ENCODE data around the gene SORCS1. TPM values are rescaled to one million over a fixed set of nuclear protein-coding genes. Genes with fewer than 3 reads are reported as not detected.

The SORCS1 gene
- total RNA-seq, 1 experiment from 2014 or later: not detected

DNA sequence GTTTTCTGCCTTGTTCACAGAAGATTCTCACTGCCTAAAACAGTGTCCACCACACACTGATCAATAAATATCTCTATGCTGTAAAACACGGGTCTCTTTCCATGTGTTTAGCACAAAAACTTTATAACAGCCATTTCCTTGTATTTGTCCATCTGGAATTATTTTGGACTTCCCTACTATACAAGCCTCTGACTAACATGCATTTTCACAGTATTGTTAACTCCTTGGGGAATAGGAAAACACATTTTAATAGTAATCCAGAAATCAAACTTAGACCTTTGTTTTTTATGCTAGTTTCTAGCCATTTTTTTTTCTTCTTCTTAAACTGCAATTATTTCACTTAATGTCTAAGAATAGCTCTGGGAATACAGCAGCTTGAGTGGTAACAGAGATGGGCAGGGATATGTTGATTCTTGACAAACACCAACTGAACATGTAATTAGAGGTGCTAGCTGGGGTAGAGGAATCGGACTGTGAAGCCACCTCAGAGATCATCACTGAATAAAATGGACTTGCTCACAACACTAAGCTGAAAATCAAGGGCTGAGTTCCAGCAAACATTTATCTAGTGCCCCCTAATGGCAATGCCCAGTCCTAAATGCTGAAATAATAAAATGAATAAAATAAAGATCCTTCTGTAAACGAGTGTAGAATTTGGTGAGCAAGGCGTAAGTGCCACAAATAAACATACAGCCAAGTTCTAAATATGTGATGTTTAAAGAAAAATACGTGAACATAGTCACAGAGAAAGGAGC lies 593.1 kb downstream of the SORCS1 start:
- Histone ChIP-seq H3K27me3 (no peaks in the 10 kb centered on the region), H3K36me3 (no peaks in the 10 kb centered on the region), H3K9me3 (no peaks in the 10 kb centered on the region), H3K4me3 (no peak overlapping the region)
- peak; percentile 26 for DNase-seq

DNA sequence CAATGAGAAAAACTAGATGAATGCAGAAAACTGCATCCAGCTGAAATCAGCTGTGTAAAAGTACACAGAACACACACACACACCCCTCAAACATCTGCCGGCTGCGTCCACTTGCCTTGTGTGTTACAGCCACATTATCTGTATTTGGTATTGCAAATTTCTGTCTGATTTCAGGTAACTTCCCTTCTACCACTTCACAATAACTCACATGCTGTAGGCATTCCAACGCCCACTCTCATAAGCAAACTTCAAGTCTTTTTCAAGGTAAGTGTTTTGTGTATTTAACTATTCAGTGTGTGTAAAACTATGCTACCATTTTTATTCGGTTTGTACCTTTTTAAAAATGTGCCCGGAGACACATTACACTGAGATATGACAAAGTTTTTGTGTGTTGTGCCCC lies 594.2 kb downstream of the SORCS1 start:
- no peak for DNase-seq
- H3K27me3 ChIP-seq: no peaks in the 10 kb centered on the region
- no peak overlapping the region for H3K4me3 ChIP-seq
- H3K9me3 ChIP-seq: no peaks in the 10 kb centered on the region
- no peaks in the 10 kb centered on the region for H3K36me3 ChIP-seq

DNA sequence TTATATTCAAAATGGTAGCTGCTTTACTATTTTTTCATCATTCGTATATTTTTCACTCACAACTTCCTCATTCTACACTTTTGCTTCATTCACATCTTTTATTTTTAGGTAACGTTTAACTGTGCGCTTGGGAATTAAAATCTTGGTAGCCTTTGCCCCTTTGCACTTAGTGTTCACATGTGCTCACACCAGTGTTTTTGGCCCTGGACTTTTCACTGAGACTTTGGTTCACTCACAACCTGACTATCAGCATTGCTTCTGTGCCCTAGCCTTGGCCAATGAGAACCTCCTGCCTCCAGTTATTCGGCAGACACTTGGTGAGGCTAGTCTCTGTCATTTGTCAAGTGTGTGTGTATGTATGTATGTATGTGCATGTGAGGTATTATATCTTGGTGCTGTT lies 596.9 kb downstream of the SORCS1 start:
- no peaks in the 10 kb centered on the region for H3K9me3 ChIP-seq
- DNase-seq: no peak
- H3K36me3 ChIP-seq: no peaks in the 10 kb centered on the region
- H3K27me3 ChIP-seq: no peaks in the 10 kb centered on the region
- H3K4me3 ChIP-seq: no peak overlapping the region

DNA sequence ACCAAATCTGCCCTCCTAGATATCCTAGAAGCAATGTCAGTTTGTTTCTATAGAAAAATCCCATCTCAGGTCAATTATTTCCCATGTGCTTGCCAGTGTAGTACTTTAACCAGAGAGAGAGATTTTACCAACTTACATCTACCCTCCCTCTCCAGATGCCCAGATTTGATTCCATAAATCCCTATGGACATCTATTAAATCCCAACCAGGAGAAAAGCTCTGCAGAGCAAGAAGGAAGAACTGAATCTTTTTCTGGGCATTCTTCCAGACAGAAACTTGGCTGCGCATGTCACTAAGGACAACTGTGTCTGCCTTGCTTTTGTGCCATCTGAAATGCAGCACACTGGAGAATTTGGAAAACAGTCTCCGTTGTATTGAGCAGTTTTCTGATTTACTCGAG lies 597.6 kb downstream of the SORCS1 start:
- Histone ChIP-seq H3K36me3 (no peaks in the 10 kb centered on the region), H3K4me3 (no peak overlapping the region), H3K27me3 (no peaks in the 10 kb centered on the region), H3K9me3 (no peaks in the 10 kb centered on the region)
- DNase-seq: no peak

DNA sequence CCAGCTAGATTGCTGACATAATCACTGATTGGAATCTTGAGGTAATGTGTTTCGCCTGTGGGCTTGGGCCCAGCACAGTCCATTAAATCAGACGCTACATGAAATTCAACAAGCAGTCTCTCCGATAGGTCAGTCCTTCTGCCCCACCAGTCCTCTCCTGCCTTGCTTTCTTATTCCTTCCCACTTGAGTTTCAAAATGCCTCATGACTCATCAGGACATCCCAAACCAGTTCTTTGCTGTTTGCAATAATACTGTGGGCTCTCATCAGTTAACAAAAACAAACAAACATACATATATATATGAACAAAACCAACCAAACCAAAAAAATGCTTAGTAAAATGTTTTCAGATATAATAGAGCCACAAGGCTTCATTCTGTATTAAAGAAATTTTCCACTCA lies 599.0 kb downstream of the SORCS1 start:
- H3K27me3 ChIP-seq: no peaks in the 10 kb centered on the region
- DNase-seq: no peak
- no peak overlapping the region for H3K4me3 ChIP-seq
- H3K36me3 ChIP-seq: no peaks in the 10 kb centered on the region
- no peaks in the 10 kb centered on the region for H3K9me3 ChIP-seq

DNA sequence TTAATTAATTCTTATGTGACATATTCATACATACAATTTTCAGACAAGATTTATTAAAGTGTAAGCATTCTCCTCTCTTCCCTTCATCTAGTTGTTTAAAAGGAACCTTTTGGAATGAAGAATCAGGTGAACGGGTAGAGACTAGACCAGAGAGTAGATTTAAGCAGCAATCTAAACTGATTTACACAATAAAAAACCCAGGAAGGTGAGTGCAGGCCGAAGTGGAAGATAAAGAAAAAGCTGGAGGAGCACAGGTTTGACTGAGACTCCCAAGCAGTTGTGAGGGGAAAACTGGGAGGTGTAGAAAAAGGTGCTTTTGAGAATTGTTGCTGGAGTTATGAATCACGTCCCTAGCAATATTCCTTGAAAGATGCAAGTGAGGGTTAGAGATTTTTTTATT lies 601.1 kb downstream of the SORCS1 start:
- Histone ChIP-seq H3K27me3 (no peaks in the 10 kb centered on the region), H3K4me3 (no peak overlapping the region), H3K9me3 (no peaks in the 10 kb centered on the region), H3K36me3 (no peaks in the 10 kb centered on the region)
- no peak for DNase-seq

DNA sequence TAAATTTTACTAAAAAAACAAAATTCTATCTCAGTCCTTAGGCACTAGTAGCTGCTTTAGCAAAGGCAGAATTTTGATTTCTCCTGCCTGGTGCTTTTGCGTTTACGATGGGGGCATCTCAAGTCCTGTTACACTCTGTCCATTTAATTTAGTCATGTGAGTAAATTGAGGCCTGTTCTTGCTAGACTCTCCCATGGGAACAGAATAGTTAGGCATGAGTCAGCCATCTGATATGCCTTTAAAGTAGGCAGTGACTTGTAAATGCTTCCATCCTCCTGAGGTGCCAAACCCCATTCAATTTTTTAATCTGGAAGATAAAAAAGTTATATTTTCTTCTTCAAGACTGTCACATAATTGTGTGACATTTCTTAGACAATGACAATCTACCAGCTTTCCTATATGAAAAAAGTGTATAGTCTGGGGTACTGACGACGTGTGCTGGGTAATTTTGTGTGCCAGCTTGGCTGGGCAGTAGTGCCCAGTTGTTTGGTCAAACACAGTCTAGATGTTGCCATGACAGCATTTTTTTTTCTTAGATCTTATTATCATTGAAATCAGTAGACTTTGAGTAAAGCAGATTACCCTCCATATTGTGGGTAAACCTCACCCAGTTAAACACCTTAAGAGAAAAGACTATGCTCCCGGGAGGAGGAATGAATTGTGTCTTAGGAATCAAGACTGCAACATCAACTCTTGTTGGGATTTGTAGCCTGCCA lies 603.4 kb downstream of the SORCS1 start:
- Histone ChIP-seq H3K27me3 (no peaks in the 10 kb centered on the region), H3K36me3 (no peaks in the 10 kb centered on the region), H3K4me3 (no peak overlapping the region), H3K9me3 (no peaks in the 10 kb centered on the region)
- DNase-seq: peak; percentile 21

DNA sequence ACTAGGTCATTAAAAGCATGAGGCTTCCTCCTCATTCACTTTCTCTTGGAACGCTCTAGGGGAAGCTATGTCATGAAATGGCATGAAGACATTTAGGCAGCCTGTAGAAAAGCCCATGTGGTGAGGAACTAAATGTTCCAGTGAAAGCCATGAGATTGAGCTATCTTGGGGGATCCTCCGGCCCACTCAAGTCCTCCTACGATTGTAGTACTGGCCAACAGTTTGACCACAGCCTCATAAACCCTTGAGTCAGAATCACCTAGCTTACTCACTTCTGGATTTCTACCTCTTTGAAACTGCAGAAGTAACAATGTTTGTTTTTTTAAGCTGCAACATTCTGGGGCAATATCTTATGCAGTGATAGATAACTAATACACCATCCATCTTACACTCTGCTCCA lies 605.1 kb downstream of the SORCS1 start:
- Histone ChIP-seq H3K27me3 (no peaks in the 10 kb centered on the region), H3K9me3 (no peaks in the 10 kb centered on the region)
- DNase-seq: peak; percentile 74

DNA sequence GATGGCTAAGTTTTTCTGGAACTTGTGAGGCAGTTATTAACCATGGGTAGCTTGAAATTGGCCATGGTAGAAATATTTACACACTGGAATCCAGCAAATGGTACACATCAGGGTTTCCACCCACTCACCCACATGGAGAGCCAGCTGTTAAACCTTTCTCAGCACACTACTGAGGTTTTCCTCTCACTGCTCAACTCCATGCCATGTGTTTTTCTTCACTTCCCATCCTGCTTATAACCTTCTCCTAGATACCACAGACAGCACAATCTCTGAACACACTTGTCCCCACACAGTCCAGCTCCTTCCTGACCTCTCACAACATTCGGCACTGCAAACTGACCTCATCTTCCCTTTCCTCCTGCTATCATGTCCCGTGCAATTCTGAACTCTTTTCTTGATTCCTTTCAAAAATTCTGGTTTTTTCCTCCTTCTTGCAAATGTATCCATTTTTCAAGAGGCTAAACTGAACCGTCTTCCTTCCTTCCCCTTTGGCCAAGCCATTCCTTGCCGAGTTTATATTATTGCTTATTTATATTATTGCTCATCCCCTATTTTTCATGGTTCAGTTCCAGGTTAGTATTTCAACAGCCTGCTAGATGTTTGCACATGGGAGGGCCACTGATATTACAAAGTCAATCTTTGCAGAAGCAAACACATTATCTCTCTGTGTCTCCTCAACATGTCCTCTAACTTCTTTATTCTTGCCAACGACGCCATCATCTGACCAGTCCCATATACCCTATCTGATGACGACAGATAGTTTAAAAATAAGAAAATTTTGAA lies 606.4 kb downstream of the SORCS1 start:
- H3K27me3 ChIP-seq: no peaks in the 10 kb centered on the region
- H3K9me3 ChIP-seq: no peaks in the 10 kb centered on the region
- peak; percentile 76 for DNase-seq
- no peak overlapping the region for H3K4me3 ChIP-seq
- no peaks in the 10 kb centered on the region for H3K36me3 ChIP-seq

More for the DNA sequence above, 605.1 kb downstream of the SORCS1 start:
- no peaks in the 10 kb centered on the region for H3K36me3 ChIP-seq
- no peak overlapping the region for H3K4me3 ChIP-seq

DNA sequence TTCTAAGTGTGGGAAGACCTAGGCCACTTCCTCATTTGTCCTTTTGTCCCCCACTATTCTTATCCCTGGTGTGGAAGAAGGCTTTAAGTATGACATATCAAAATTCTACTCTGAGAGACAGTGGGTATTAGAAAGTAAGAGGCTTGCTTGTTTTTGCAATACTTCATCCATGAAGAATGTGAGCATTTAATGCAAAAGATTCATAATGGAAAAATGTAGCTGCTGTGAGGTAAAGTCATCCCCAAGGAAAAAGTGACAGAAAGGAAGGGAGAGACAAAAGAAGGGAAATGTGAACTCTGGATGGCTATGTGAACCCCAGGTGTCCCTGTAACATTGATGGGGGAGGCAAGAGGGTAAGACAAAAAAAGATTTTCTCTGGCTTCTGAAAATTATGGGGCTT lies 607.5 kb downstream of the SORCS1 start:
- Histone ChIP-seq H3K4me3 (no peak overlapping the region), H3K27me3 (no peaks in the 10 kb centered on the region), H3K9me3 (no peaks in the 10 kb centered on the region), H3K36me3 (no peaks in the 10 kb centered on the region)
- DNase-seq: no peak

DNA sequence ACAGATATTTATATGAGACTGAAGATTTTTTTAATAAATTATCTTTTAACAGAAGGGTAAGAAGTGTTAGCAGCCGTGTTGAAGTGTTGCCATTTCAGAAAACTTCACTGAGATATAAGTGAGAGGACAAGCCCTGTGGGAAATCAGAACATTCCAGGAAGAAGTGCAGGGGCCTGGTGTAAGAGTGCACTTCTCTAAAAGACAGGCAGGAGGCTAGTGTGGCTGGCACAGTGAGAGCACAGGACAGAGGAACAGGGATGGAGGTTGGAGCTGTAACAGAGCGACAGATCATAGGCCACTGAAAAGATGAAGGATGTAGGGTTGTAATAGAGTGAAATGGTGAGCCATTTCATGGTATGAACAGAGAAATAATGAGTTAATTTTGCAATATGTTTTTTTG lies 608.9 kb downstream of the SORCS1 start:
- no peak overlapping the region for H3K4me3 ChIP-seq
- no peaks in the 10 kb centered on the region for H3K9me3 ChIP-seq
- no peaks in the 10 kb centered on the region for H3K27me3 ChIP-seq
- no peak for DNase-seq
- H3K36me3 ChIP-seq: no peaks in the 10 kb centered on the region

DNA sequence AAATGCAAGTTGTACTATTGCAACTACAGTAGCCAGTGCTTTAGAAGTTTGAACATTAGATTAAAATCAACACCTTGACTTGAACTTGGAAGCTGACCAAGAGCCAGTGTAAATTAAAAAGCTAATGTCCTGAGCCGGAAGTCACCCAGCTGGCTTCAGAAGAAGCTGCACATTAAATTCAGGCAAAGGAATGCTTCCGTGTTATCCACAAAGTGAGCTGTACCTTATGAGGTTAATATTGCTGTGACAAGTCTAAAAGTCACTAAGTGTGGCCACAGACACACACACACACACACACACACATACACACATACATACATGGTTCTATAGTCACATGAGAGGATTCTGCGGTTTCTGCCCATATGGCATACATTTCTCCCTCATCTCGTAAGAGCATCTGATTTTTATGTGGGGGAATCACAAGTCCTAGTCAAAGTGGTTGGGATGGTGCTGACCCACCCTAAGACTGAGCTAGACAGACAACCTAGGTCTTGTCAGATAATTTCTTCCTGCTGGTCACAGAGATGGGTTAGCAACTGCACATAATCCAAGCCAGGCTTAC lies 612.9 kb downstream of the SORCS1 start:
- Histone ChIP-seq H3K9me3 (no peaks in the 10 kb centered on the region), H3K36me3 (no peaks in the 10 kb centered on the region), H3K4me3 (no peak overlapping the region), H3K27me3 (no peaks in the 10 kb centered on the region)
- no peak for DNase-seq

DNA sequence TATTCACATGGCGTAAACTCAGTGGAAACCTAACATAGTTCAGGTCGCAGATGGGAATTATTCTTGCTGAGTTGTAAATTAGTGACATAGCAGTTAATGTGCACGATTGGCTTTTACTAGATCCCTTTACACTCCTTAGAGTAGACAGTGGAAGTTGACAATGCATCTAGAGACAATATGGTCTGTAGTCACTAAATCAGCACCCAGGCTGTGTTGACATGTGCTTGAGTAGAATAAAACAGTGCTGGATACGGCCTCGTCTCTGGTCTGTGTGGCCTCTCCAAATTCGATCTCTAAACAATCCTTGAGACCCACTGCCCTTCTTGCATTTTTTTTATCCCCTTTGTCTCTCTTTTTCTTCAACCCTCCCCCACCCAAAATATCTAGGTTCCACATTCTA lies 615.7 kb downstream of the SORCS1 start:
- Histone ChIP-seq H3K9me3 (no peaks in the 10 kb centered on the region), H3K36me3 (no peaks in the 10 kb centered on the region), H3K4me3 (no peak overlapping the region), H3K27me3 (no peaks in the 10 kb centered on the region)
- DNase-seq: no peak

DNA sequence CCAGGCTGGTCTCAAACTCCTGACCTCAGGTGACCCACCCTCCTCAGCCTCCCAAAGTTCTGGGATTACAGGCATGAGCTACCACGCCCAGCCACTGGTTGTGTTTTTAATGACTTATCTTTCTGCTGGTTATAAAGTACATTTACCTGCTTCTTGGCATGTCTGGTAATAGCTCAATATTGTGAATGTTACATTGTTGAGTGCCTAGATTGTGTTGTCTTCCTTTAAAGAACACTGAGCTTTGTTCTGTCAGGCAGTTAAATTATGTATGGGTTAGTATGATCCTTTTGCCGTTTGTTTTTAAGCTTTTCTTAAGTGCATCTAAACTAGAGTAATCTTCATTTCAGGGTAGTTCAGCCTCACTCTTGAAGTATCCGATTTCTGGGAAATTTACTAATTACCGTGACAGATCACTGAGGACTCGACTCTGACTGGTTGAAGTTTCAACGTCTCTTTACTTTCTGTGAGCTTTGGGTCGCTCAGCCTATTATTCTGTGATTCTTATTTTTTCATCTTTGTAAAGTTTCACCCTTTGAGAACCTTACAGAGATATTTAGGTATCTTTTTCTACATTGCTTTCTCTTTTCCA lies 617.4 kb downstream of the SORCS1 start:
- H3K9me3 ChIP-seq: no peaks in the 10 kb centered on the region
- no peaks in the 10 kb centered on the region for H3K27me3 ChIP-seq
- no peak for DNase-seq

DNA sequence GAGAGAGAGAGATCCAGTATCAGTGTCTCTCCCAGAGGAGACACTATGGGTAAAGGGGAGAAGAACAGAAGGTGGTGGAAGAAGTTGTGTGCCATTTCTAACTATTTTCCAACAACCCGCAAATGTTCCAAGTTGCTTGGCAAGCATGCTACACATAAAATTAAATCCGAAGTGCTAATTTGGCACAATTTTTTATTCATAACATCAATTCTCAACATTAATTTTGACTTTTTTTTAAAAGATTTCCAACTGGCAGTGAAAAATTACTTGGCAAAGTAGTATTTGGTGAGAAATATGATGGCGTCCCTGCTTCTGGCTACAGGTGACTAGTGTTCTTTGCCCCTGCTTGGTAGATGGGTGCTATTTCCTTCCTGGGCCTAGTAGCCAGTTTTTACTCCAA lies 622.0 kb downstream of the SORCS1 start:
- Histone ChIP-seq H3K4me3 (no peak overlapping the region), H3K27me3 (no peaks in the 10 kb centered on the region), H3K36me3 (no peaks in the 10 kb centered on the region), H3K9me3 (no peaks in the 10 kb centered on the region)
- DNase-seq: no peak

More for the DNA sequence above, 617.4 kb downstream of the SORCS1 start:
- Histone ChIP-seq H3K36me3 (no peaks in the 10 kb centered on the region), H3K4me3 (no peak overlapping the region)

DNA sequence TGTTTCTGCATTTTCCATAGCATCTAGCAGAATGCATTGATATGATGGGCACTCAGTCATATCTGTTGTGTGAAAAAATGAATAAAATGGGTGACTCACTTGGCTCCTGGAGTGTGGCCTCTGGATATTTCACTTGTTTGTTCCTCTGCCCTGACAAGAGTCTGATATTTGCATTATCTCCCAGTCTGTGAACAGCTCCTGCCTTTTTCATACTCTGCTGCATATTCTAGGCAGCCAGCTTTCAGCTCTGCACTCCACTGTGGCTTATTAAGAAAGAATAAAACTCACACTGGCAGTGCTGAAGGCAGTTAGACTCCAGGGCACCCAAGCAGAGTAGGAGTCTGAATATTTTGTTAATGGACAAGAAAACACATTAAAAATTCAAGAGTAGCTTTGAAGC lies 623.9 kb downstream of the SORCS1 start:
- DNase-seq: peak; percentile 49
- H3K36me3 ChIP-seq: no peaks in the 10 kb centered on the region
- H3K9me3 ChIP-seq: no peaks in the 10 kb centered on the region
- no peaks in the 10 kb centered on the region for H3K27me3 ChIP-seq
- no peak overlapping the region for H3K4me3 ChIP-seq

DNA sequence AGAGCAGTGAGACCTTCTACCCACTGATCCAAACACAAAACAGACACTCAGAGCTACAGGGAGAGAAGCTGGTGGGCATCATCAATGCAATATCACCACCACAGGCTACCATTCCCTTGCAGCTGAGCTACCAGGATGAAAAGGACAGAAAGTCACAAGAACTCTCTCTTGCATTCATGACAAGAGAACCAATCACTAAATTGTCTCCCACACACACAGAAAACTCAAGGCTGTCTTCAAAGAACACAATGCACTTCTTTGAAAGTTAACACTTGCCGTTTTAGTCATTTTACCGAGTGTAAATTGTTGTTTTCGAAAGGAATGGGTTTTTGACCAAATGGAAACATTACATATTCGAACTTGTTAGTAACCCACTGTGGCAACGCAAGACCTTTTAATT lies 626.6 kb downstream of the SORCS1 start:
- no peaks in the 10 kb centered on the region for H3K9me3 ChIP-seq
- H3K4me3 ChIP-seq: no peak overlapping the region
- no peaks in the 10 kb centered on the region for H3K27me3 ChIP-seq
- no peak for DNase-seq
- no peaks in the 10 kb centered on the region for H3K36me3 ChIP-seq

Data from MG63 (cell line).